GM19395 (cell line): ENCODE measurements around the gene GALNT9.
"Not testable (repeated sequence)": the region's sequence is repeated elsewhere in the genome, so short reads cannot be mapped to it uniquely, and the experiment has no call there.

ENCODE experiments used
- ATAC-seq: cut with Tn5 transposase; IDR thresholded peaks from one replicate; pipeline ENCODE4 v1.9.1; 2021; ENCODE audit warnings: mild to moderate bottlenecking, moderate library complexity; ENCODE audit not compliant: unreplicated experiment

GALNT9 gene

DNA sequence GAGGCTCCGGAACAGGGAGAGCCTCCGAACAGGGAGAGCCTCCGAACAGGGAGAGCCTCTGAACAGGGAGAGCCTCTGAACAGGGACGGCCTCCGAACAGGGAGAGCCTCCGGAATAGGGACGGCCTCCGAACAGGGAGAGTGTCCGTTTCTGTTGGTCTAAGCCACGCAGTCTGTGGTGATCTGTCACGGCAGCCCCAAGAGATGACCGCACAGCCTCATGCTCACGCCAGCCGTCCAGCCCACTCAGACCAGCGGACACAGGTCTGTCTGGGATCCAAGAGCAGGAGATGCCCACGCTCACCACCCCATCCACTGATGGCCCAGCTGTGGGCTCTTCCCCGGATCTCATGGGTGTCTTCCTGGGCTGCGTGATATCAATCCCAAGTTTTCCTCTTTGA is 33.3 kb downstream of the GALNT9 start:
- ATAC-seq = no peak

GRCh38 chr12:132295561-132295960 is 33.8 kb downstream of the GALNT9 start:
- not testable (repeated sequence) for ATAC-seq

DNA sequence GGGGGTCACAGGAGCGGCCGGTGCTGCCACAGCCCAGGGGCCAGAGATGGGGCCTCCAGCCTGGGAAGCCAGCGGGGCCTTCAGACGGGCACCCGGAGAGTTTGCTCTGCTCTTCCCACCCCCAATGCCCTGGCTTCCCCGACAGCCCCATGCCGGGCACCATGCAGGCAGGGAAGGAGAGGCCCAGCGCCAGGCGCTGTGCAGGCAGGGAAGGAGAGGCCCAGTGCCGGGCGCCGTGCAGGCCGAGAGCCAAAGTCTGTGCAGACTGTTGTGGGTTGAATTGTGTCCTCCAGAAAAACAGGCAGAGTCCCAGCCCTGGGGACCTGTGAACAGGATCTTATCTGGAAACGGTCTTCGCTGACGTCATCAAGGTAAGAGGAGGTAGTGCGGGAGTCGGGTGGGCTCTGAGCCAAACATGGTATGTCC is 34.3 kb downstream of the GALNT9 start:
- no peak for ATAC-seq

- ATAC-seq = no peak
Measured at GRCh38 chr12:132294121-132295034, 35.0 kb downstream of the GALNT9 start.

DNA sequence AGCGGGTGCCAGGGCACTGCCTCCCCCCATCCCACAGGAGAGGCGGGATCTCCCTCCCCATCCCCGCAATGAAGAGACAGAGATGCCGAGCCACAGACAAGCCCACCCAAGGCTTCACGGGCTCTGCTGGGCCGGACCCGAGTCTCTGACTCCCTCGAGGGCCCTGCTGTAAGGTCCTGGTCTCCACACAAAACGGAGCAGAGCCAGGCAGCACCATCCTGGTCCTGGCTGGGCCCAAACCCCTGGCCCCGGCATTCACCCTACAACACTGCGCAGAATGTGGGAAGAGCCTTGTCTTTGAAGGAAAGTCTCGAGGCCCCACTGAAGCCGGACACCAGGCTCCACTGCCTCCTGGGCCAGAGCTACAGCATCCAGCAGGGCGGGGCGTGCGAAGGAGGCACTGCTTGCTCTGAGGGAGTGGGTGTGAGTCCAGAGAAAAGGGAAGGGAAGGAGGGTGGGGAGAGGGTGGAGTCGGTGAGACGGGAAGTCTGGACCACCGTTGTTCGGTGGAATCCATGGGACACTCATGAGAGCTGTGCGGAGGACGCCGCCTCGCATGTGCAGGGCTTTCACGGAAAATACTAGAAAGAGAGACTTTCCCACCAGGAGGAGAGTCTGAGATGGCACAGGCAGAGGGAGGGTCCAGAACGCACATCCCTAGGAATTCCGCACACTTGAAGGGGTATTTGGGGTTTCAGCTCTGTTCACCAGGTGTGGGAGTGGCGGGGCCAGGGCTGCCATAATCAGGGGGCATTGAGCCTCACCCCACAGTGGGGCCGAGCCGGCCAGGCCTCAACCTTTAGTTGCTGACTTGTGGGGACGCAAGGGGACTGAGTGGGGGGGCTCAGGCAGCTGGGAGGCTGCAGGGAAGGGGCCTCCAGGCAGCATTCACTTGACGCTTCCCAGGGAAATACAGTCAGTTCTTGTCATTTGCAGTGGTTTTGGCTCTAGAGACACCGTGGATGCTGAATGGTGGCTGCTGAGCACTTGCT is 36.8 kb downstream of the GALNT9 start:
- no peak for ATAC-seq

DNA sequence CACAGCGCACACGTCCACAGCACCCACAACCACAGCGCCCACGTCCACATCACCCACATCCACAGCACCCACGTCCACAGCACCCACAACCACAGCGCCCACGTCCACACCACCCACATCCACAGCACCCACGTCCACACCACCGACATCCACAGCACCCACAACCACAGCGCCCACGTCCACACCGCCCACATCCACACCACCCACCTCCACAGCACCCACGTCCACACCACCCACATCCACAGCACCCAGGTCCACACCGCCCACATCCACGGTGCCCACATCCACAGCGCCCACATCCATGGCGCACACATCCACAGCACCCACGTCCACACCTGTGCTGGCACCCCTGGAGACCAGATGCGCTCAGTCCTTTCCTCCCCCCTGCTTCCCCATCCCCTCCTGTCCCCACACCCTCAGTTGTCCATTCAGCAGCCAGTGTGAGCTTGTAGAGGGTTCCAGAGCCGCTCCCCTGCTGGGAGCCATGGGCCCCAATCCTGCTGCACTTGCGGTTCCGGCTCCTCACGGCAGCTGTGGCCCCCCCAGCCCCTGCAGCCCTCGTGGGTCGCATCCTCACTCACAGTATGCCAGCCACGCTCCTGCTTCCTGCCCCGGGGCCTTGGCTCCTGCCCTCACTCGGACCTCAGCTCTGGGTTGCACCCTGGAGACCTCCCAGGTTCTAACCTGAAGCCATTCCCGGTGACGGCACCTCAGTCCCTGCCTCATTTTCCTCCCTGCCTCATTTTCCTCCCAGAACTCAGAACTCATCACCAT is 37.8 kb downstream of the GALNT9 start:
- no peak for ATAC-seq

DNA sequence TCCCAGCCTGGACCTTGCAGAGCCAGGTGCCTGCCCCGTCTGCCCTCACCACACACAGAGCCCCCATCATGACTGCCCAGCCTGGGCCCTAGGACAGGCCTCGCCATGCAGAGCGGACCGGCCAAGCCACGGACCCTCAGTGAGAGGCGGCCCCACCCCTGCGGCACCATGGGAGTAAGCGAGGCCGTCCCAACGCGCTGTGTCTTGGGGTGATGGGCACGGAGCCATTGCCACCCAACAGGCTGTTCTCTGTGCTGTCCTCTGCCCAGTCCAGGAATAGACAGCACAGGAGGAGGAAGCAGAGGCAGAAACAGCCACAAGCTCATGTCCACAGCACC is 39.2 kb downstream of the GALNT9 start:
- ATAC-seq = no peak

DNA sequence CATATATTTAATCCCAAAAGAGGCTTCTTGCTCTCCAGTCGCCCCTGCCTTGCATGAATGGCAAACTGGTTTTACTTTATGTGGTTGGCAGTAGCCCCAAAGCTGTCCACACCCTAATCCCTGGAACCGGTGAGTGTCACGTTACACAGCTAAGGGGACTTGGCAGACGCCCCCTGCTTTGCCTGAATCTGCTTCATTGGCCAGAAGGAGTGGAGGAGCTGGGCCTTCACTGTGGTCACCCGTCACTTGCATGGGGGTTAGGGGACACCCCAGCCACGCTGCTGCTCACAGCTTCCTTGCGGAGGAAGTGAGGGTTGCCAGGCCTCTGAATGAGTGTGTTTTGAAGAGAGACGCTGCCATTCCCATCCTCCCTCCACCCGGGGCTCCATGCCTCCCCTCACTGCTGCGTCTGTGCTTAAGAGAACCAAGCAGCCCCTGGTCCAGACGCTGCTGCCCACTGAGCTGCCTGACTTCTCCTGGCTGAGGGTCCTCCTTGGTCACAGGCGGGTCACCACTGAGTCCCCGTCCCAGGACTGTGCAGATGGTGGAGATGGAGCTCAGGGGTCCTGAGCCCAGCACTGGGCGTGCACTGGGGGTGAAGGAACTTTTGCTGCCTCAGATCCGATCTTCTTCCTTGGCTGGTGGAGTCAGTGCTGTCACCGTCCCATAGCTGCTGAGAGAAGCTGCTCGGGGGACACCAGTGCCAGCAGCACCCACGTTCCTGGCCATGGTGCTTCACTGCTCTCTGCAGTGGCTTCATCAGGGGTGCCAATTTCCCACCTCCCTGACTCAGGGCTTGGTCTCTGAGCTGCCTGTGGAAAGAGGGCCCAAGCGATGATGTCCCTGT is 39.8 kb downstream of the GALNT9 start:
- no peak for ATAC-seq

- no peak for ATAC-seq
Measured at GRCh38 chr12:132288516-132289215, 40.7 kb downstream of the GALNT9 start.

DNA sequence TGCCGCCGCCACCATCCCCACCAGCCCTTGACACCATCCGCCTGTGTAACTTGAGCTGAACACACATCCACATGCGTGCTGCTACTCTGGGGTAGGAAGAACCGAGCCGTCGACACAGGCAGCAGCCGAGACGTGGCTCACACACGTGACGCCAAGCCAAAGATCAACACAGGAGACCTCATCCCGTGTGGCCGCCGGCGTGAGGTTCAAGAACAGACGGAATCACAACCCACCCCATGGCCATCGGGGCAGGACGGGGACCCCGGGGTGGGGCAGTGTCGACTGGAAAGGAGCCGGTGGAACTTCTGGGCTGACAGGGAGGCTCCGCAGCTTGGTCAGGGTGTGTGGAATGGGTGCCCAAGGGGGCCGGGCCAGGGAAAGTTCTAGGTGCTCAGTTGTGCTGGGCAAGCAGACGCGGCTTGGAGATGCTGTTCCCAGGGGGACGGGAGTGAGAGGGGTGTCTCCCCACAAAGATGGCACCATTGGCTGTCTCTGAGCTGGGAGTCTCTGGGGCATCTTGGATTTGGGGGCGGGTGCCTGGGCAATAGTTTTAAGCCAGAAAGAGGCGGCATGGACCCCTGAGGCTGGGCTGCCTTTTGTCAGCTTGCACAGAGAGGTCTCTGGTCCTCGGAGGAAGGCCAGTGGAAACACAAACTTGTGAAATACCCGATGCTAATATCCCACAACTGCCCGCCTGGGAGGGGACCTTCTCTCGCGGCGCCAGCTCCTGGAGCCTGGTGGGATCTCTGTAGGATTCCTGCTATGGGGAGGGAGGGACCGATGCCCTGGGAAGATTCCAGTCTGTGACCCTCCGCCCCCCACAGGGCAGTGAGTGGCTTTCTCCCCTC is 41.8 kb downstream of the GALNT9 start:
- ATAC-seq = no peak

- ATAC-seq = no peak
Measured at GRCh38 chr12:132286912-132287311, 42.5 kb downstream of the GALNT9 start.

- ATAC-seq = no peak
Measured at GRCh38 chr12:132285991-132286681, 43.3 kb downstream of the GALNT9 start.

DNA sequence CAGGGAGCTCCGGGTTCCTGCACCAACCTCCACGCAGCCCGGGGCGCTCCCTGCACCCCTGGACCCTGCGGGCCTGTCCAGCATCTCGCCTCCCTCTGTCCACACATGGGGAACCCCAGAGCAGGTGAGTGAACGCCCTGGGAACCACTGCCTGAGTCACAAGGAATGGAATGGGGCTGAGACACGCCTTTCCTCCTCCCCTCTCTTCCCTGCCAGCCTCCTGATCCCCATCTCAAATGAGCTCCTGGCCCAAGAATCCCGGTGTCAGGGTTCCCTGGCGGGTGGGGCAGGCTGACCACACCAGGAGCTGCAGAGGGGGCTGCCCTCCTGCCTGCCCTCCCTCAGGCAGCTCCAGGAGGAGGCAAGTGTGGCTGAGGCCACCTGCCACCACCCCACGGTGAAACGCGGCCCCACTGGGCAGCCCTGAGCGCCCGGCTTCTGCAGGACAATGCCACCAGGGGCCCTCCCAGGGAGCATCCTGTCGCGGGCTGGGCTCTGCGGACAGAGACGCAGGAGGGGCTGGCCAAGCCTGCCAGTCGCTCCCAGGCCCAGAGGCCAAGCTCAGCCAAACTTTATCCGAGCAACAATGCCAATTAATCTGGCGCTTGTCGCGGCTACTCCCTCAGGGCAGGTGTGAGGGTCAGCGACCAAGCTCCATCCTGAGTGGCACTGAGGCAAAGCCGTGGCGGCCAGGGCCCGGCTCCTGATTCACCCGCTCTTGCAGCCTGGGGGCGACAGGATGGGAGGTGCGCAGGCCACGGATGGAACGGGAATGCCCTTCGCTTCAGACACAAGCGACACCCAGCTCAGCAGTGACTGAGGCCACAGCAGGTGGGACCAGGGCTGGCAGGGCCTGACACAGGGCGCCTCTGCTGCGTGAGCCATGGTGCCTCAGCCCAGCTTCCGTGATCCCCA is 44.3 kb downstream of the GALNT9 start:
- ATAC-seq = no peak

GRCh38 chr12:132284071-132284826 is 45.1 kb downstream of the GALNT9 start:
- no peak for ATAC-seq

- ATAC-seq = no peak
Measured at GRCh38 chr12:132282950-132283771, 46.2 kb downstream of the GALNT9 start.
